NCI-H774 (cell line): ENCODE measurements around the gene GAPDHS.

Source experiments
- DNase-seq: peaks from one replicate; lab custom pipeline; 2025; lab: John Stamatoyannopoulos, UW

GAPDHS gene

GRCh38 chr19:35510626-35510964 is 22.7 kb upstream of the GAPDHS start:
- DNase-seq = no peak

GRCh38 chr19:35511337-35511736 is 21.9 kb upstream of the GAPDHS start:
- no peak for DNase-seq

- no peak for DNase-seq
Observed at GRCh38 chr19:35512831-35513627, 20.2 kb upstream of the GAPDHS start.

- DNase-seq = no peak
Observed at GRCh38 chr19:35513628-35514281, 19.5 kb upstream of the GAPDHS start, which contains the start of gene DMKN. TSS of gene DMKN (minus strand) at chr19:35513649. CDS start at chr19:35513475, 174 bp downstream.

GRCh38 chr19:35514282-35514809 is 18.9 kb upstream of the GAPDHS start:
- DNase-seq = no peak

- no peak for DNase-seq
Observed at GRCh38 chr19:35516310-35516709, 16.9 kb upstream of the GAPDHS start.

GRCh38 chr19:35517342-35517741 is 15.9 kb upstream of the GAPDHS start:
- DNase-seq = no peak

GRCh38 chr19:35518313-35518712 is 14.9 kb upstream of the GAPDHS start:
- DNase-seq = no peak

- no peak for DNase-seq
Observed at GRCh38 chr19:35519291-35519690, 14.0 kb upstream of the GAPDHS start.

GRCh38 chr19:35521124-35521743 is 12.0 kb upstream of the GAPDHS start:
- DNase-seq = no peak

- no peak for DNase-seq
Observed at GRCh38 chr19:35522745-35523327, 10.4 kb upstream of the GAPDHS start.

GRCh38 chr19:35524181-35524837 is 8.9 kb upstream of the GAPDHS start:
- DNase-seq = no peak

GRCh38 chr19:35525873-35526272 is 7.4 kb upstream of the GAPDHS start:
- DNase-seq = no peak

GRCh38 chr19:35528218-35529038 is 4.8 kb upstream of the GAPDHS start, which contains the start of gene SBSN:
TSS of gene SBSN (minus strand) at chr19:35528311. CDS start at chr19:35528281, 30 bp downstream.
- no peak for DNase-seq

- no peak for DNase-seq
Observed at GRCh38 chr19:35529241-35530218, 3.7 kb upstream of the GAPDHS start.

- peak; percentile 20 for DNase-seq
Observed at GRCh38 chr19:35531291-35531690, 2.0 kb upstream of the GAPDHS start.

- DNase-seq = peak; percentile 1
Observed at GRCh38 chr19:35533822-35534392, 651 bp downstream of the GAPDHS start.

GRCh38 chr19:35534803-35535480 is 1.7 kb downstream of the GAPDHS start:
- DNase-seq = no peak

GRCh38 chr19:35539314-35539713 is 6.1 kb downstream of the GAPDHS start:
- no peak for DNase-seq
